HUES48 (cell line): ENCODE results near the gene WDFY4.

Experiments
- H3K27ac ChIP-seq: one replicate; pipeline ENCODE4 v1.7.0; 2013; ENCODE audit warnings: low read depth, low read length, inconsistent platforms
- H3K27me3 ChIP-seq: 2 replicates; pipeline ENCODE4 v1.6.1; 2013; ENCODE audit warnings: mild to moderate bottlenecking, low read length; ENCODE audit not compliant: control insufficient read depth, insufficient read depth
- H3K36me3 ChIP-seq: 2 replicates; pipeline ENCODE4 v1.6.1; 2013; ENCODE audit warnings: low read length; ENCODE audit not compliant: control insufficient read depth, insufficient read depth
- H3K4me1 ChIP-seq: 2 replicates; pipeline ENCODE4 v1.6.1; 2013; ENCODE audit warnings: mild to moderate bottlenecking, low read length; ENCODE audit not compliant: control insufficient read depth, insufficient read depth
- H3K4me3 ChIP-seq: 2 replicates; pipeline ENCODE4 v1.5.1; 2013; ENCODE audit warnings: mild to moderate bottlenecking, low read depth, low read length
- H3K9ac ChIP-seq: 2 replicates; pipeline ENCODE4 v1.6.1; 2013; ENCODE audit warnings: mild to moderate bottlenecking, low read depth, low read length, moderate library complexity
- H3K9me3 ChIP-seq: 2 replicates; pipeline ENCODE4 v1.6.1; 2013; ENCODE audit warnings: low read length; ENCODE audit not compliant: control insufficient read depth, insufficient read depth

WDFY4 gene

GRCh38 chr10:48722153-48723145 is 37.8 kb downstream of the WDFY4 start:
- no peaks in the 10 kb centered on the region for H3K27me3 ChIP-seq
- H3K9ac ChIP-seq: no peak overlapping the region
- H3K4me3 ChIP-seq: no peak overlapping the region
- no peaks in the 10 kb centered on the region for H3K36me3 ChIP-seq
- H3K9me3 ChIP-seq: no peaks in the 10 kb centered on the region
- H3K27ac ChIP-seq: no peak overlapping the region
- H3K4me1 ChIP-seq: no peaks in the 10 kb centered on the region

- Histone ChIP-seq H3K9me3 (no peaks in the 10 kb centered on the region), H3K4me1 (no peaks in the 10 kb centered on the region), H3K4me3 (no peak overlapping the region), H3K27ac (no peak overlapping the region), H3K27me3 (no peaks in the 10 kb centered on the region), H3K9ac (no peak overlapping the region), H3K36me3 (no peaks in the 10 kb centered on the region)
Observed at GRCh38 chr10:48724127-48724526, 39.5 kb downstream of the WDFY4 start.

- H3K4me1 ChIP-seq: no peaks in the 10 kb centered on the region
Observed at GRCh38 chr10:48725708-48726107, 41.0 kb downstream of the WDFY4 start.

GRCh38 chr10:48727866-48728265 is 43.2 kb downstream of the WDFY4 start:
- H3K36me3 ChIP-seq: no peaks in the 10 kb centered on the region
- no peaks in the 10 kb centered on the region; the same call in 1 of the 2 replicates for H3K27me3 ChIP-seq
- no peak overlapping the region for H3K27ac ChIP-seq
- no peak overlapping the region for H3K4me3 ChIP-seq
- peaks cover 6% of the 10 kb centered on the region for H3K4me1 ChIP-seq
- H3K9ac ChIP-seq: no peak overlapping the region
- H3K9me3 ChIP-seq: no peaks in the 10 kb centered on the region

More at GRCh38 chr10:48725708-48726107, 41.0 kb downstream of the WDFY4 start:
- H3K4me3 ChIP-seq: no peak overlapping the region
- no peaks in the 10 kb centered on the region for H3K36me3 ChIP-seq
- H3K9ac ChIP-seq: no peak overlapping the region
- H3K27me3 ChIP-seq: no peaks in the 10 kb centered on the region
- H3K9me3 ChIP-seq: no peaks in the 10 kb centered on the region
- H3K27ac ChIP-seq: no peak overlapping the region

- no peak overlapping the region for H3K9ac ChIP-seq
- H3K27me3 ChIP-seq: no peaks in the 10 kb centered on the region; the same call in 1 of the 2 replicates
- no peak overlapping the region for H3K4me3 ChIP-seq
- no peaks in the 10 kb centered on the region for H3K9me3 ChIP-seq
- H3K4me1 ChIP-seq: peaks cover 20% of the 10 kb centered on the region
- H3K36me3 ChIP-seq: no peaks in the 10 kb centered on the region
- H3K27ac ChIP-seq: no peak overlapping the region
Observed at GRCh38 chr10:48729222-48729621, 44.5 kb downstream of the WDFY4 start.

GRCh38 chr10:48729941-48730457 is 45.3 kb downstream of the WDFY4 start:
- H3K9ac ChIP-seq: no peak overlapping the region
- H3K27ac ChIP-seq: no peak overlapping the region
- no peaks in the 10 kb centered on the region for H3K36me3 ChIP-seq
- H3K4me1 ChIP-seq: peaks cover 20% of the 10 kb centered on the region
- no peaks in the 10 kb centered on the region for H3K9me3 ChIP-seq
- no peaks in the 10 kb centered on the region; the same call in 1 of the 2 replicates for H3K27me3 ChIP-seq
- no peak overlapping the region for H3K4me3 ChIP-seq

- H3K9me3 ChIP-seq: no peaks in the 10 kb centered on the region
- H3K36me3 ChIP-seq: no peaks in the 10 kb centered on the region
- peaks cover 20% of the 10 kb centered on the region for H3K4me1 ChIP-seq
- no peak overlapping the region for H3K4me3 ChIP-seq
- H3K9ac ChIP-seq: no peak overlapping the region
- no peaks in the 10 kb centered on the region; the same call in 1 of the 2 replicates for H3K27me3 ChIP-seq
- H3K27ac ChIP-seq: no peak overlapping the region
Observed at GRCh38 chr10:48731141-48731540, 46.5 kb downstream of the WDFY4 start.

GRCh38 chr10:48731654-48732053 is 47.0 kb downstream of the WDFY4 start:
- H3K36me3 ChIP-seq: no peaks in the 10 kb centered on the region
- no peak overlapping the region for H3K4me3 ChIP-seq
- H3K9me3 ChIP-seq: no peaks in the 10 kb centered on the region
- no peak overlapping the region for H3K27ac ChIP-seq
- H3K9ac ChIP-seq: no peak overlapping the region
- no peaks in the 10 kb centered on the region; the same call in 1 of the 2 replicates for H3K27me3 ChIP-seq
- H3K4me1 ChIP-seq: peaks cover 20% of the 10 kb centered on the region

- no peaks in the 10 kb centered on the region; the same call in 1 of the 2 replicates for H3K27me3 ChIP-seq
- H3K36me3 ChIP-seq: no peaks in the 10 kb centered on the region
- H3K27ac ChIP-seq: no peak overlapping the region
- H3K4me1 ChIP-seq: peaks cover 20% of the 10 kb centered on the region
- H3K4me3 ChIP-seq: no peak overlapping the region
- H3K9me3 ChIP-seq: no peaks in the 10 kb centered on the region
- H3K9ac ChIP-seq: no peak overlapping the region
Observed at GRCh38 chr10:48733329-48733728, 48.7 kb downstream of the WDFY4 start.

GRCh38 chr10:48735836-48736390 is 51.2 kb downstream of the WDFY4 start:
- no peak overlapping the region for H3K27ac ChIP-seq
- no peaks in the 10 kb centered on the region for H3K9me3 ChIP-seq
- no peaks in the 10 kb centered on the region for H3K36me3 ChIP-seq
- H3K27me3 ChIP-seq: no peaks in the 10 kb centered on the region; the same call in 1 of the 2 replicates
- no peak overlapping the region for H3K9ac ChIP-seq
- H3K4me1 ChIP-seq: peaks cover 20% of the 10 kb centered on the region
- no peak overlapping the region for H3K4me3 ChIP-seq

GRCh38 chr10:48736596-48736995 is 51.9 kb downstream of the WDFY4 start:
- Histone ChIP-seq H3K27me3 (no peaks in the 10 kb centered on the region; the same call in 1 of the 2 replicates), H3K9me3 (no peaks in the 10 kb centered on the region), H3K9ac (no peak overlapping the region), H3K36me3 (no peaks in the 10 kb centered on the region), H3K4me1 (peaks cover 20% of the 10 kb centered on the region), H3K27ac (no peak overlapping the region), H3K4me3 (no peak overlapping the region)
